Raji (cell line): Measurements from ENCODE around the gene MDP1.

Source experiments
- POLR2A ChIP-seq: IDR thresholded peaks from 2 replicates; pipeline ENCODE4 v1.6.1; 2011; ENCODE audit warnings: low read depth, low read length, control low read depth; ENCODE audit not compliant: insufficient read depth

MDP1 gene

DNA sequence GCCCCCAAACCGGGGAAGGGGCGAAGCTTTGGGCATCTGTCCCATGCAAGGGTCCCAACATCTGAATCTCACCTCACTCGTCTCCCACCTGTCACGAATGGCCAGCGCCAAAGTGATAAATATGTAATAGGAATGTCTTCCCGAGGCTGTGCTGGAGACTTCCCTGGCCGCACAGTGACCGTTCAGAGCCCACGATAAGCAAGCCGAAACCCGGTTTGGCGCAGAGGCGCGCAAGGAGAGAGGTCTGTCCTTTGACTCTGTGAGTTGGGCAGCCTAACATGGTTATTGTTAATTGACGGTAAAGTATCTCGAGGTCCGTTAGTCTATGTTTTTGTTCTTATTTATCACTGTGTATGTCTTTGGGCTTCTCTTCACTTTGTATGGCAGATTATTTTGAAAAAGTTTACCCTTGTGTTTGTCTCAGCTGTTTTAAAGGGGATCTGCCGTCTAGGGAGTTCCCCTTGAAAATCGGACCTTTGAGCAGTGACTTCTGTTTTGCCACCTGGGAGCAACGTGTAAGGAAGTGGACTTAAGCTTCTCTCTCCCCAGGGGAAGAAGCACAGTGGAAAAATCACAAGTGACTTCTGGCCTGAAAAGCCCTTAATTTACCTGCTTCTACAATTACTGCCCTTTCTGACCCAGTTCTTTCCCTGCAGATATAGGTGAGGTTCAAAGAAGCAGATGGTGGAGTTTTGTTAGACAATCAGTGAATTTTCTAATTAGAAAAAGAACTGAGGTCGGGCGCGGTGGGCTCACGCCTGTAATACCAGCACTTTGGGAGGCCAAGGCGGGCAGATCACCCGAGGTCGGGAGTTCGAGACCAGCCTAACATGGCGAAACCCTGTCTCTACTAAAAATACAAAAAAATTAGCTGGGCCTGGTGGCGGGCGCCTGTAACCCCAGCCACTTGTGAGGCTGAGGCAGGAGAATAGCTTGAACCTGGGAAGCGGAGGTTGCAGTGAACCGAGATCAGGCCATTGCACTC, 19.5 kb downstream of the MDP1 start:
- peak; percentile 25; the same call in 1 of the 2 replicates for TF ChIP-seq POLR2A

DNA sequence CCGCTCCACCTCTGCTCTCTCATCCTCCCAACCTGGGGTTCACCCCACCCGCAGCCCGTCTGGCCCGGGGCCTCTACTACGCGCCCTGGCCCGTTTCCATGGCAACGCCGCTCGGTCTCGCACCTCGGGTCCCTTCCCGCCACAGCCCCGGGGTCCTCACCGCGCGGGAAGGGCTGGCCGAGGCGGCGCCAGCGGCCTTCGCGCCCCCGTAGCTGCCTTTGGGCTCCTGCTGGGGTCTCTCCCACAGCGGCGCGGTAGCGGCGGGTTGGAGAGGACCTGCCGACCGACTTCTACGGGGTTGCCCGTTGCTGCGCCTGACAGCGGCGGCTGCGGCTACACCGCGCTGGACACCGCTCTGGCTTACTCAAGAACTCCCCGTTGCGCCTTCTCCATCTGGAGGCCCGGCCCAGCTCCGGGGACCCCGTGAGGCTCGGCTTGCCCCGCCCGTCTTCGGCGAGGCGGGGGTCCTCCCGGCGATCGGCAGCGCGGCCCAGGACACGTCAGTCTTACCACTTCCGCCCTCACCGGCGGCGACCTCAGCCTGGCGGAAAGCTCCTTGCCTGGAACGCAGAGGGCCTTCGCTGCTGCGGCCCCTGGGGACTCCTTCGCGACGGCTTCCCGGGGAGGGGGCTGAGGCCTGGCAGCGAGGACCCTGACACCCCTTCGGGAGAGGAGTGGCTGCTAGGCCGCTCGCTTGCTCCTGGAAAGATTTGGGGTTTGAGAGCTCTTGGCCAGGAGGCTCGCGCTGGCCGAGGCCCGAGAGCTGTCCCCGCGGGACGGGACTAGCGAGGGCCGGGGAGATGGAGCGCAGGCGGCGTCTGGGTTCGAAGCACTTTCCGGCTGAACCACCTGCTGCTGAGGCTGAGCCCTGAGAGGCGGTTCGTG, 20.4 kb downstream of the MDP1 start, which contains the start of gene TM9SF1:
Gene TM9SF1, minus strand, starts transcription at position 256 of the 885 bp plus-strand sequence. CDS start 422 bp downstream, outside the sequence.
- peak; percentile 74 for TF ChIP-seq POLR2A

DNA sequence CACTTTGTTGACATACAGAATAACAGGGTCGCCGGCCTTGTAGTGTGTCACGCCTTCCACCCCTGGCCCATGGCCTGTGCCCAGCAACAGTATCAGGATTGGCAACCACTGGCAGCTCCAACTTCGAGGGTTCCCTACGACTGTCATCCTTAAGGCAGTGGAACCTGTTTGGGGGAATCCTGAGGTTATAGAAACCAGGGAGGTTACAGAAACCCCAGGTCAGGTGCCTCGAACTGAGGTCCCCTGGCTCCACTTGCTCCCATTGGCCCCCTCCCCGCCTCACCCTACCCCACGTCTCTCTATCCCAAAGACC, 21.0 kb downstream of the MDP1 start:
- no peak for TF ChIP-seq POLR2A

DNA sequence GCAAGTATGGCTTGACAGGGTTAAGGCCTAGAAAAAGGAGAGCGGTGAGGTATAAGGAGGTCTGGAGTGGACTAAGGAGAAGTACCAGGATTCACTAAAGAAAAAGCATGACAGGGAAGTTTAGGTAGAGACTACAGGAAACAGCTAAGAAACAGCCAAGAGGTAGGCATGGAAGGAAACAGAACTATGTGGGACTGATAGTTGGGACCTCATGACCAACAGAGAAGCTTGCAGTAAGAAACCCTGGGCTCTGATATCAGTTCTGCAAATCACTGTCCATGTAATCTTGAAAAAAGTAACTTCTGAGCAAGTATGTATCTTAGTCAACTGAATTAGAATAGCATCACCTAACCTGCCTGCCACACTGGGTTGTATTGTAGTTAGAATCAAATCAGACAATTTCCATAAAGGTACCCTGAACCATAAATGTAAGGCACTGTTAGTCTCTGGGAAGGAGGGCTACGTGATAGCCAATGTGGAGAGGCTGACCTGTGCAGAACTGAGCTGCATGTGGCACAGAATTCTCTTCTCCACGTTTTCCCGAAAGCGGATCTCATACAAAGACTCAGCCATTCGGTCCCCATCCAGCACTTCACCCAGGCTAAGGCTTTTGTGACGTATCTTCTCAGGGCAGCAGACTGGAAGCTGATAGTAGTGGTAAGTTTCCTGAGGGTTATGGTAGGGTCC, 21.5 kb downstream of the MDP1 start:
- TF ChIP-seq POLR2A, result no peak

DNA sequence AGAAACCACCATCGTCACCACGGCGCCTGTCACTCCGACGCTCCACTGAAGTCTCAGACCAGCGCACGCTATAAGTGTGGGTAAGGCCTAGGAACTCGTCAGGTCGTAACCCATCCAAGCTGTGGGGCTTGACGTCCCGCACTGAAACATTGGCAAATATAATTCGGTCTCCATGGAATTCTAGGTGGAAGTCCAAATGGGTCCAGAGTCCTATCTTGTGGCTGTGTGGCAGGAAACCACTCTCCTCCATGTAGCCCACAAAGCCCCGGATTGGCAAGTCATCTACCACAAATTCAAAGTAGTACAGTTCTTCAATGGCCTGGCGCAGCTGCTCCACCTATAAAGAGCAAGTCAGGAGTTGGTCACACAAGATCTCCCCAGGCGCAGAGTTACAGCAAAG, 22.9 kb downstream of the MDP1 start:
- TF ChIP-seq POLR2A, result no peak

DNA sequence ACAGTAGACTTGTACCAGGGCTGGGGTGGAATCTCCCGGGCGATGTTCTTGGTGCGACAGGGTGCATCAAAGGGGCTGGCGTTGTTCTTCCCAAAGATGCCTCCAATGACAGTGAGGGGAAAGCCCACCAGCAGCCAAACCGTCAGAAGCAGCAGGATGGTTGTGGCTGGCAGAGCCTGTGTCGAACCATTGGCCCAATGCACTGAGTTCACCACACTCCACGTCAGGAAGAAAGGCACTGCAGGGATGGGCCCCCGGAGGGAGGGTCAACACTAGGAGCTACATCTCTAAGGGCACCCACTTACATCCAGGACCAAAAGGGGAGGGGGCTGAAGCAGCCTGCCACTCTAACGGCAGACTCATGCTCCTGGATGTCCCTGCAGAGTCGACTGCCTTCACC, 25.4 kb downstream of the MDP1 start:
- TF ChIP-seq POLR2A, result no peak

DNA sequence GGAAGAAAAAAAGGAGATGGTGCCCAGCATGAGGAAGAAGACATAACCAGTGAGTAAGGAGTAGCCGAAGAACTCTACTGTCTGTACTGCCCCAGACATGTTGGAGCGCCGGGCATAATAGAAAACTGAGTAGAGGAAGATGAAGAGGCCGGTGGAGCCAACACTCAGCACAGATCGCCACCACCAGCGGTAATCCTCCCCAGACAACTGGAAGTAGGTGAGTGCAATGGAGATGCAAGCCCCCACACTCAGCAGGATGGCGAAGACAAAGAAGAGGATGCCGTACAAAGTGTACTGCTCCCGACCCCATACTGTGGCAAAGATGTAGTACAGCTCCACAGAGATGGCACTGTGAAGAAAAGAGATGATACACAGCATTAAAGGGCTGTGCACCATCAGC, 26.4 kb downstream of the MDP1 start:
- TF ChIP-seq POLR2A, result no peak

DNA sequence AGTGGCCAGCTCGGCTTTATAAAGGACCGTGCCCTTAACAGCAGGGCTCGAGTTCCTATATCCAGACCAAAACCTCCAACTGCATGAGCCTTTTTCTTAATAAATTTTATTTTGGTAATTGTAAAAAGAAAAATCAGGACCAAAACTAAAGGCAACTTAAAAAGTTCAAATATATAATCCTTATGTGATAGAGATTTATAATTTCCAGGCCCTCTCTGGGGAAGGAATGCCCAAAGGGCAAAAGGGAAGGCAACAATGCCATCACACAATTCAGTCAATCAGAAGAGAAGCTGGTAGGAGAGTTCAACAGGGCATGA, 26.8 kb downstream of the MDP1 start:
- no peak for TF ChIP-seq POLR2A

DNA sequence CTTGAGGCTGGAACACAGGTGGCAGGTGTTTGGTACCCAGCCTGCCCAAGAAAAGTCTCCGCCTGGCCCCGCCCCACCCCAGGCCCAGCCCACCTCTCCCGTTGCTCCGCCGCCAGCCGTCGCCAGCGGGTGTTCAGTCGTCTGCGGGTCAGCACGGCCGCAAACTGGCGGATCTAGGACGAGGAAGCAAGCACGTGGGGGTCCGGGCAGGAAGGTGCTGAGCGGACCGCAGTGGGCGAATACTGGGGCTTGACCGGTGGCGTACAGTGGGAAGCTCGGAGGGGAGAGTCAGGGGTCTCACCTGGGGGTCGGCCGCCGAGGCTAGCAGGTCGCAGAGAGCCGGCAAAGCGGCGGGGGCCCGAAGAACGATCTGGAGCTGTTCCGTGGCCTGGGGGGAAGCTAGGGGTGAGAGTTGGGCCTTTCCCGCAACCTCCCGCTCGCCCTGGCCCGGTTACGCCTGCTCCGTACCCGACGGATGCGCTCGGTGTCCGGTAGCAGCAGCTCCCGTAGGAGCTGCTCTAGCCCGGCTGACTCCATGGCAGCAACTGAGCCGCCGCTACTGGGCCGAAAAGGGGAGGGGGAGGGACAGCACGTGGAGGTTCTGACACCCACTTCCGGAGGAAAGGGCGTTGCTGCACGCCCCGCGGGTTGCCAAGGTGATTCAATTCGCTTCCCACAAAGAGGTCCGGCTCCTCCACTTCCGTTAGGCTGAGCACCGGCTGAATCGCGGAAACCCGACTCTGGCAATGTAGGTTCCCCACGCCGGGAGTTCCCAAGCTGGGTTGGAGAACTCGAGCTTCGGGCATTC, 27.4 kb downstream of the MDP1 start, which contains the start of gene IPO4:
Gene IPO4, minus strand, starts transcription at position 566 of the 808 bp plus-strand sequence. Its CDS starts 29 bp downstream, at position 537.
- TF ChIP-seq POLR2A, result peak; percentile 93

DNA sequence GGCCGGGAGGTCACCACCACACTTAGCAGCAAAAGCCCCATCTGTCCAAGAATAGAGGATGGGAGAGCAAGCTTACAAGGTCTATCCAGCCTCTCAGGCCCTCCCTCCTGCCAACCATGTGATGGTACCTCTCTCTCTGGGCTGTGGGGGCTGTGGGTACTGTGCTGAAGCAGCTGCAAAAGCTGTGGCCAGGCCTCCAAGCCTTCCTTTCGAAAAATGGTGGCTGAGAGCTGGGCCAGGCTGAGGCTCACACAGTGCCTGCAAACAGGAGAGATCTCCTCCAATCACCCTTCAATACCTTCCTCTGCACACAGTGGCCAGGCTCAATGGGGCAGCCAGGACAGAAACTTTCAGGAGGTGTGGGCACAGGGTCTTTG, 28.3 kb downstream of the MDP1 start:
- TF ChIP-seq POLR2A, result no peak

DNA sequence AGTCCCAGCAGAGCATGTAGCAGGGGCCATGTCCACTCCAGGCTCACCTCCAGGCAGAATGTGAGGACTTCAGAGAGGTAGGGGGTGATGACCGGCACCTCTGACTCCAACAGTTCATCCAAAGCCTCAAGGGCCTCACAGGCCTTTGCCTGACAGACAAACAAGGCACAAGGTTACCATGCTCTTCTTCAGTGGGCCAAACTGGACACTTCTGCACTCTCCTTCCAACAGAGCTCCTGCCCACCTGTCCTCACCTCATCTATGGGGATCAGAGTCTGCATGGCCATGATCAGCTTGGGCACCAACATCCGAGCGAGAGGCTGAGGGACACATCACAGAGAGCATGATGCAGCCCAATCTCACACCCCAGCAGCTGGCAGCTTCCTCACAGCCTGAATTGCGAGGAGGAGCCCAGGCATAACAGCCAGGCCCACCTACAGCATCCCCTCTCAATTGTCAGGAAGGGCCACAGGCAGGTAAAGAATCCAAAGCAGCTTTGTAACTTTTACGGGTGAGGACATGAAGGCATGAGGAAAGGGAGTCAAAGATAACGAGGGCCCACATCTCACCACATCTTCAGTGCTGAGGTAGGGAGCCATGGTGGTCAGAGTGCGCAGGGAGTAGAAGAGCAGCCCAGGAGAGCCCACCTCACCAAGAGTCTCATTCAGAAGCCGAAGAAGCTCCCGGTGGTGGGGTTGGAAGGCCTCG, 28.9 kb downstream of the MDP1 start:
- no peak for TF ChIP-seq POLR2A

DNA sequence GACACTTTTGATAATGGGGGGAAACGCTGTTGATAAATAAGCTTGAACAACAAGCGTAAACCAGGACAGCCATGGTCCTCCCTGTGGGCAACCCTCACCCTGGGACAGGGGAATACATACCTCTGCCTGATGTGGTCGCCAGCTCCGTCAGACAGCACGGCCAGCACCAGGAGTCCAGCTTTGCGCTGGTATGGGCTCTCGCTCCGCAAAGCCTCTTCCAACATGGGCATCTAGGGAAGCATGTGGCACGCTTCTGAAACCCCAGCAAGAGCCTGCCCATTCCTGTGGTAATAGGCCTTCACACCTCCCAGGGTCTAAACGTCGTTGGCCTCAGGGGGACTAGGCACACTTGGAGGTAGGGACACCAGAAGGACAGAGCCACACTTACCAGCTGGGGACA, 30.1 kb downstream of the MDP1 start:
- no peak for TF ChIP-seq POLR2A

DNA sequence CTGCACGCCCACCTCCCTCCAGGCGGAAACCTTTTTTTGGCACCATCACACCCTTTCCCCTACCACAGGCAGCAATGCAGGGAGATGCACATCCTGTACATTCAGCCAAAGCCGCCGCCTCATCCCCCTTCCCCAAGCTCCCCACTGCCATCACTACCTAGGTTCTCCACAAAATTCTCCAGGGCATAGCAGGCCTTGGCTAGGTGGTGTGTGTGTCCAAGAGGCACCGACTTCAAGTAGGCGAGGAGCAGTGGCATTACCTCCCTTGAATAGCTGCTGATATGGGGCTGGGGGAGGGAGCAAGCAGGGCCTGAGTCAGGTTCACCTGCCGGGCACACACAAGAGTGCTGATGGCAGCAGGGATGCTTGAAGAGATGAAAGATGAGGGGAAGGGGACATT, 30.8 kb downstream of the MDP1 start:
- TF ChIP-seq POLR2A, result no peak
